K562 (cell line): Measurements from ENCODE around the gene ZMAT2. TPM values are rescaled to one million over a fixed set of nuclear protein-coding genes. Genes with fewer than 3 reads are reported as not detected.

Experiments
- ARHGAP35 ChIP-seq: fragments of 450-650 bp; IDR thresholded peaks from 2 replicates; pipeline ENCODE4 v1.6.1; 2018; ENCODE audit not compliant: partially characterized antibody
- CEBPB ChIP-seq: fragments of 450-650 bp; IDR thresholded peaks from 2 replicates; pipeline ENCODE4 v1.6.1; 2016; ENCODE audit warnings: missing genetic modification characterization, missing compliant biosample characterization
- ELF1 ChIP-seq: fragments of 200-800 bp; sonication (Bioruptor generic); IDR thresholded peaks from 2 replicates; pipeline ENCODE4 v1.6.1; 2016; ENCODE audit warnings: missing genetic modification characterization, missing compliant biosample characterization
- RAD21 ChIP-seq, 2 experiments: fragments of 250-450 bp in 1 of 2; fragments of 450-650 bp in 1 of 2; sonication (Bioruptor Pico) in 1 of 2; formaldehyde crosslinking in 1 of 2; IDR thresholded peaks in 1 of 2; conservative IDR thresholded peaks in 1 of 2; 2 replicates each; pipeline versions ENCODE4 v1.4.0 to v1.8.0; 2020 to 2022; ENCODE audit warnings: mild to moderate bottlenecking in 2 of 2, moderate library complexity in 1 of 2
- RNF2 ChIP-seq: sonication (generic); IDR thresholded peaks from 2 replicates; pipeline ENCODE4 v1.6.1; 2016
- THRAP3 ChIP-seq: fragments of 450-650 bp; IDR thresholded peaks from 2 replicates; pipeline ENCODE4 v1.6.1; 2016; ENCODE audit warnings: mild to moderate bottlenecking, inconsistent platforms, borderline replicate concordance
- ZNF175 ChIP-seq: fragments of 200-800 bp; sonication (Bioruptor generic); IDR thresholded peaks from 2 replicates; pipeline ENCODE4 v1.6.1; 2016; ENCODE audit warnings: low read depth, mild to moderate bottlenecking, missing genetic modification characterization, missing compliant biosample characterization
- polyA plus RNA-seq, 8 experiments: library from polyadenylated mRNA; depleted of rRNA in 4 of 8; stranded (reverse) in 5 of 8; unstranded in 3 of 8; fragments of >200 nt; fragmentation: Nextera tagmentation in 2 of 8; fragmentation: Illumina TruSeq in 1 of 8; extraction: Ambion mirVana in 2 of 8; extraction: Trizol in 1 of 8; gene quantifications; 2 replicates each; pipeline versions ENCODE4 v1.2.1 to v1.2.3, GENCODE V29; 2011 to 2014; ENCODE audit warnings: inconsistent platforms in 1 of 8, missing spikeins in 1 of 8
- total RNA-seq, 7 experiments: library from RNA; depleted of rRNA in 6 of 7; stranded (reverse); fragments of >200 nt in 6 of 7; fragmentation: Illumina TruSeq in 2 of 7; extraction: Trizol in 2 of 7; gene quantifications; 2 replicates each; pipeline versions ENCODE4 v1.2.1 to v1.2.3, GENCODE V29; 2011 to 2021; ENCODE audit warnings: low replicate concordance in 1 of 7
- TF ChIP-seq, protein P1 (sequence below): fragments of 450-650 bp; IDR thresholded peaks from 2 replicates; pipeline ENCODE4 v1.6.1; 2016
- TF ChIP-seq, protein P2 (sequence below): fragments of 450-650 bp; formaldehyde crosslinking; conservative IDR thresholded peaks from 2 replicates; pipeline ENCODE4 v1.4.0; 2022; ENCODE audit warnings: mild to moderate bottlenecking, missing genetic modification characterization
- TF ChIP-seq, protein P3 (sequence below): conservative IDR thresholded peaks from 2 replicates; pipeline ENCODE4 v1.6.1; 2011; ENCODE audit warnings: low read depth, mild to moderate bottlenecking, low read length; ENCODE audit not compliant: control insufficient read depth
- TF ChIP-seq, protein P4 (sequence below): fragments of 200-400 bp; formaldehyde crosslinking; IDR thresholded peaks from 2 replicates; pipeline ENCODE4 v1.6.1; 2017; ENCODE audit warnings: mild to moderate bottlenecking, low read depth, low read length, moderate library complexity
- TF ChIP-seq, protein P5 (sequence below): fragments of 250-450 bp; sonication (Bioruptor Pico); IDR thresholded peaks from 2 replicates; pipeline ENCODE4 v1.8.0; 2021; ENCODE audit warnings: borderline replicate concordance, mild to moderate bottlenecking, moderate library complexity; ENCODE audit not compliant: poor library complexity, severe bottlenecking
- TF ChIP-seq, protein P6 (sequence below): fragments of 250-450 bp; sonication (Bioruptor Pico); IDR thresholded peaks from 2 replicates; pipeline ENCODE4 v1.5.0; 2021
- TF ChIP-seq, protein P7 (sequence below): sonication (generic); formaldehyde crosslinking; IDR thresholded peaks from 2 replicates; pipeline ENCODE4 v1.8.0; 2022; ENCODE audit warnings: mild to moderate bottlenecking, missing genetic modification reagents

ZMAT2 gene
- total and polyA plus RNA-seq, 9 of the 15 experiments (the other 6 are each of a cell fraction or from before 2014, with no cell fraction given), result 44.2 to 101 (median 69.2) TPM

DNA sequence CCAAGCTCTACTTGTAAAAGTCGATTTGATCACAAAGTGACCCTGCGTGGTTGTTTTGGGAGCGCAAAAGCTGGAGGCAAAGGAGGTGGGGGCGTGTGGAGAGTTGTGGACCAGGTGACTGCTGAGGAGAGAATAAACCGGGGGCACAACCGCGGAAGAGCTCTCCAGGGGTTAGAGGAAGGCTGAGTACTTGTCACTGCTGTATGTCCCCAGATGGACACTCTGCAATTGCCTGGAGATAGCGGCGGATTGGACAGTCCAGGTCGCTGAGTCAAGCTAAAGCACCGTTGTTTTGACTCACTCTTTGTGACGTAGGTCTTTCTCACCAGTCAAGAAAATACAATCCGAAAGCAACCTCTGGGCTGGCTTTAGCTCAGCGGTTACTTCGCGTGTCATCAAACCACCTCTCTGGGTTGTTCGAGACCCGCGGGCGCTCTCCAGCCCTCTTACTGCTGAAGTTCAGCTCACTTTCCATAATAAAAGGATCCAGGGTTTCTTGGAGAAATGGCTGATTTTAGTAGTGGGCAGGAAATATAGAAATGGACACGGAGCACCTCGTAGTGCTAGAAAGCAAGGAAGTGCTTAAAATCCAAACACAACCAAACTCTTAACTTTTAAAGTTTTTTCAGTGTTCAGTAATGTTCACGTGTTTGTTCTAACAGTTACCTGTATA lies 25.7 kb downstream of the ZMAT2 start (continued):
- TF ChIP-seq, protein P1, sequence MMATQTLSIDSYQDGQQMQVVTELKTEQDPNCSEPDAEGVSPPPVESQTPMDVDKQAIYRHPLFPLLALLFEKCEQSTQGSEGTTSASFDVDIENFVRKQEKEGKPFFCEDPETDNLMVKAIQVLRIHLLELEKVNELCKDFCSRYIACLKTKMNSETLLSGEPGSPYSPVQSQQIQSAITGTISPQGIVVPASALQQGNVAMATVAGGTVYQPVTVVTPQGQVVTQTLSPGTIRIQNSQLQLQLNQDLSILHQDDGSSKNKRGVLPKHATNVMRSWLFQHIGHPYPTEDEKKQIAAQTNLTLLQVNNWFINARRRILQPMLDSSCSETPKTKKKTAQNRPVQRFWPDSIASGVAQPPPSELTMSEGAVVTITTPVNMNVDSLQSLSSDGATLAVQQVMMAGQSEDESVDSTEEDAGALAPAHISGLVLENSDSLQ, result peak; percentile 87
- TF ChIP-seq RNF2 (0 out of 2 replicates have a peak, but pooled peaks have one; percentile 32), CEBPB (tag) (no peak; the same call in 1 of the 2 replicates), ELF1 (0 out of 2 replicates have a peak, but pooled peaks have one; percentile 53), ZNF175 (CRISPR knock-in tag) (no peak), RAD21 (CRISPR knock-in tag; conservative IDR thresholded peaks at IDR 0.05 in 1 of 2, IDR thresholded peaks at IDR 0.05 in 1 of 2) (no peak), THRAP3 (no peak), ARHGAP35 (no peak)
- TF ChIP-seq, protein P2, sequence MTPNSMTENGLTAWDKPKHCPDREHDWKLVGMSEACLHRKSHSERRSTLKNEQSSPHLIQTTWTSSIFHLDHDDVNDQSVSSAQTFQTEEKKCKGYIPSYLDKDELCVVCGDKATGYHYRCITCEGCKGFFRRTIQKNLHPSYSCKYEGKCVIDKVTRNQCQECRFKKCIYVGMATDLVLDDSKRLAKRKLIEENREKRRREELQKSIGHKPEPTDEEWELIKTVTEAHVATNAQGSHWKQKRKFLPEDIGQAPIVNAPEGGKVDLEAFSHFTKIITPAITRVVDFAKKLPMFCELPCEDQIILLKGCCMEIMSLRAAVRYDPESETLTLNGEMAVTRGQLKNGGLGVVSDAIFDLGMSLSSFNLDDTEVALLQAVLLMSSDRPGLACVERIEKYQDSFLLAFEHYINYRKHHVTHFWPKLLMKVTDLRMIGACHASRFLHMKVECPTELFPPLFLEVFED, result peak; percentile 64; the same call in 1 of the 2 replicates
- TF ChIP-seq, protein P3, sequence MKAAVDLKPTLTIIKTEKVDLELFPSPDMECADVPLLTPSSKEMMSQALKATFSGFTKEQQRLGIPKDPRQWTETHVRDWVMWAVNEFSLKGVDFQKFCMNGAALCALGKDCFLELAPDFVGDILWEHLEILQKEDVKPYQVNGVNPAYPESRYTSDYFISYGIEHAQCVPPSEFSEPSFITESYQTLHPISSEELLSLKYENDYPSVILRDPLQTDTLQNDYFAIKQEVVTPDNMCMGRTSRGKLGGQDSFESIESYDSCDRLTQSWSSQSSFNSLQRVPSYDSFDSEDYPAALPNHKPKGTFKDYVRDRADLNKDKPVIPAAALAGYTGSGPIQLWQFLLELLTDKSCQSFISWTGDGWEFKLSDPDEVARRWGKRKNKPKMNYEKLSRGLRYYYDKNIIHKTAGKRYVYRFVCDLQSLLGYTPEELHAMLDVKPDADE, result peak; percentile 97
- TF ChIP-seq, protein P4, sequence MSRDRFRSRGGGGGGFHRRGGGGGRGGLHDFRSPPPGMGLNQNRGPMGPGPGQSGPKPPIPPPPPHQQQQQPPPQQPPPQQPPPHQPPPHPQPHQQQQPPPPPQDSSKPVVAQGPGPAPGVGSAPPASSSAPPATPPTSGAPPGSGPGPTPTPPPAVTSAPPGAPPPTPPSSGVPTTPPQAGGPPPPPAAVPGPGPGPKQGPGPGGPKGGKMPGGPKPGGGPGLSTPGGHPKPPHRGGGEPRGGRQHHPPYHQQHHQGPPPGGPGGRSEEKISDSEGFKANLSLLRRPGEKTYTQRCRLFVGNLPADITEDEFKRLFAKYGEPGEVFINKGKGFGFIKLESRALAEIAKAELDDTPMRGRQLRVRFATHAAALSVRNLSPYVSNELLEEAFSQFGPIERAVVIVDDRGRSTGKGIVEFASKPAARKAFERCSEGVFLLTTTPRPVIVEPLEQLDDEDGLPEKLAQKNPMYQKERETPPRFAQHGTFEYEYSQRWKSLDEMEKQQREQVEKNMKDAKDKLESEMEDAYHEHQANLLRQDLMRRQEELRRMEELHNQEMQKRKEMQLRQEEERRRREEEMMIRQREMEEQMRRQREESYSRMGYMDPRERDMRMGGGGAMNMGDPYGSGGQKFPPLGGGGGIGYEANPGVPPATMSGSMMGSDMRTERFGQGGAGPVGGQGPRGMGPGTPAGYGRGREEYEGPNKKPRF, result no peak
- TF ChIP-seq, protein P5, sequence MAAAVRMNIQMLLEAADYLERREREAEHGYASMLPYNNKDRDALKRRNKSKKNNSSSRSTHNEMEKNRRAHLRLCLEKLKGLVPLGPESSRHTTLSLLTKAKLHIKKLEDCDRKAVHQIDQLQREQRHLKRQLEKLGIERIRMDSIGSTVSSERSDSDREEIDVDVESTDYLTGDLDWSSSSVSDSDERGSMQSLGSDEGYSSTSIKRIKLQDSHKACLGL (CRISPR knock-in tag), result no peak
- TF ChIP-seq, protein P6, sequence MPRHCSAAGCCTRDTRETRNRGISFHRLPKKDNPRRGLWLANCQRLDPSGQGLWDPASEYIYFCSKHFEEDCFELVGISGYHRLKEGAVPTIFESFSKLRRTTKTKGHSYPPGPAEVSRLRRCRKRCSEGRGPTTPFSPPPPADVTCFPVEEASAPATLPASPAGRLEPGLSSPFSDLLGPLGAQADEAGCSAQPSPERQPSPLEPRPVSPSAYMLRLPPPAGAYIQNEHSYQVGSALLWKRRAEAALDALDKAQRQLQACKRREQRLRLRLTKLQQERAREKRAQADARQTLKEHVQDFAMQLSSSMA, result no peak
- TF ChIP-seq, protein P7, sequence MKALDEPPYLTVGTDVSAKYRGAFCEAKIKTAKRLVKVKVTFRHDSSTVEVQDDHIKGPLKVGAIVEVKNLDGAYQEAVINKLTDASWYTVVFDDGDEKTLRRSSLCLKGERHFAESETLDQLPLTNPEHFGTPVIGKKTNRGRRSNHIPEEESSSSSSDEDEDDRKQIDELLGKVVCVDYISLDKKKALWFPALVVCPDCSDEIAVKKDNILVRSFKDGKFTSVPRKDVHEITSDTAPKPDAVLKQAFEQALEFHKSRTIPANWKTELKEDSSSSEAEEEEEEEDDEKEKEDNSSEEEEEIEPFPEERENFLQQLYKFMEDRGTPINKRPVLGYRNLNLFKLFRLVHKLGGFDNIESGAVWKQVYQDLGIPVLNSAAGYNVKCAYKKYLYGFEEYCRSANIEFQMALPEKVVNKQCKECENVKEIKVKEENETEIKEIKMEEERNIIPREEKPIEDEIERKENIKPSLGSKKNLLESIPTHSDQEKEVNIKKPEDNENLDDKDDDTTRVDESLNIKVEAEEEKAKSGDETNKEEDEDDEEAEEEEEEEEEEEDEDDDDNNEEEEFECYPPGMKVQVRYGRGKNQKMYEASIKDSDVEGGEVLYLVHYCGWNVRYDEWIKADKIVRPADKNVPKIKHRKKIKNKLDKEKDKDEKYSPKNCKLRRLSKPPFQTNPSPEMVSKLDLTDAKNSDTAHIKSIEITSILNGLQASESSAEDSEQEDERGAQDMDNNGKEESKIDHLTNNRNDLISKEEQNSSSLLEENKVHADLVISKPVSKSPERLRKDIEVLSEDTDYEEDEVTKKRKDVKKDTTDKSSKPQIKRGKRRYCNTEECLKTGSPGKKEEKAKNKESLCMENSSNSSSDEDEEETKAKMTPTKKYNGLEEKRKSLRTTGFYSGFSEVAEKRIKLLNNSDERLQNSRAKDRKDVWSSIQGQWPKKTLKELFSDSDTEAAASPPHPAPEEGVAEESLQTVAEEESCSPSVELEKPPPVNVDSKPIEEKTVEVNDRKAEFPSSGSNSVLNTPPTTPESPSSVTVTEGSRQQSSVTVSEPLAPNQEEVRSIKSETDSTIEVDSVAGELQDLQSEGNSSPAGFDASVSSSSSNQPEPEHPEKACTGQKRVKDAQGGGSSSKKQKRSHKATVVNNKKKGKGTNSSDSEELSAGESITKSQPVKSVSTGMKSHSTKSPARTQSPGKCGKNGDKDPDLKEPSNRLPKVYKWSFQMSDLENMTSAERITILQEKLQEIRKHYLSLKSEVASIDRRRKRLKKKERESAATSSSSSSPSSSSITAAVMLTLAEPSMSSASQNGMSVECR (CRISPR knock-in tag), result 0 out of 2 replicates have a peak, but pooled peaks have one; percentile 62
